ENCODE data around the gene FAM163A.

DNA sequence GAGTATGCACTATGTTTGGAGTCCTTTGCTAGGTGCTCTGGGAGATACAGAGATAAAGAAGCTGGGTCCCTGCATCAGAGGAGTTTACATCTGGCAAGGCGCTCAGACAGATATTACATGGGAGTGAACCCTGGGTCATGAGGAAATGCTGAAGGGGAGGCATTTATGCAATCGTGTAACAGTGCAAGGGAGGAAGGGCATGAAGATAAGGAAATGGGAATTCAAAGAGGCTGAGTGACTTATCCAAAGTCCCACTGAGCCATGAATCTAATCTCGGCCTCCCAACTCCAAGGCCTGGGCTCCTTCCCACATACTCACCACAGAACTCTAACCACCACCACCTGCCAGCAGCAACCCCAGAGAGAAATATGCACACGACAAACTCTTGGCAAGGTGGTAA, 51.6 kb downstream of the FAM163A start:
- TF ChIP-seq POLR2A (IDR thresholded peaks at IDR 0.05) (no peak), CTCF (IDR thresholded peaks at IDR 0.05) (no peak)

Data from tibial nerve (tissue), 3 donors.